Fibroblast of the conjunctiva (primary cell): ENCODE data around the gene GOLGA6L6.
"Not testable (repeated sequence)": the region's sequence is repeated elsewhere in the genome, so short reads cannot be mapped to it uniquely, and the experiment has no call there.

ENCODE experiments used
- DNase-seq: peaks from one replicate; pipeline ENCODE4 v3.0.0-alpha.2; 2010; ENCODE audit warnings: low read depth

The GOLGA6L6 gene, protein sequence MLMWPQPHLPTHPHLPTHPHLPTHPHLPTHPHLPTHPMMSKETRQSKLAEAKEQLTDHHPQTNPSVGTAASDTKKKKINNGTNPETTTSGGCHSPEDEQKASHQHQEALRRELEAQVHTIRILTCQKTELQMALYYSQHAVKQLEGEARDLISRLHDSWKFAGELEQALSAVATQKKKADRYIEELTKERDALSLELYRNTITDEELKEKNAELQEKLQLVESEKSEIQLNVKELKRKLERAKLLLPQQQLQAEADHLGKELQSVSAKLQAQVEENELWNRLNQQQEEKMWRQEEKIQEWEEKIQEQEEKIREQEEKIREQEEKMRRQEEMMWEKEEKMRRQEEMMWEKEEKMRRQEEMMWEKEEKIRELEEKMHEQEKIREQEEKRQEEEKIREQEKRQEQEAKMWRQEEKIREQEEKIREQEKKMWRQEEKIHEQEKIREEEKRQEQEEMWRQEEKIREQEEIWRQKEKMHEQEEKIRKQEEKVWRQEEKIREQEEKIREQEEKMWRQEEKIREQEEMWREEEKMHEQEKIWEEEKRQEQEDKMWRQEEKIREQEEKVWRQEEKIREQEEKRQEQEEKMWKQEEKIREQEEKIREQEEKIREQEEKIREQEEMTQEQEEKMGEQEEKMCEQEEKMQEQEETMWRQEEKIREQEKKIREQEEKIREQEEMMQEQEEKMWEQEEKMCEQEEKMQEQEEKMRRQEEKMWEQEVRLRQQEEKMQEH

DNA sequence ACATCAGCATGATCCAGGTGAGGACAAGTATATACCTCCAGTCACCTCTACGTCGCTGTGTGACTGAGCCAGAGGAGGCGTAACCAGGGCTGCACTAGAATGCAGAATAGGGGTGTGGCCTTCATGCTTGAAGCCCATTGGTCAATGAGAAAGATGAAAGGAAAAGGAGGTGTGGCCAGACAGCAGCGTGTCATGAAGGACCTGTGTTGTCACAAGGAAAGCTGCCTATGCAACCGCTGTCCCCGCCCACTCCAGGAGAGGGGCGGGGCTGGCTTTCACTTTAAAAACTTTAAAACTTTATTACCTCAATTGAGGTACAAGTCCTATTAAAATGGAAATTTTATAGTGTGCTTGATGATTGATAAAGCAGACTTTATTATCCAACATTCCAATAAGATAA, at the start of gene GOLGA6L6:
TSS of gene GOLGA6L6 (minus strand) at position 101 of the 400 bp plus-strand sequence. CDS start at position 10, 91 bp downstream.
- DNase-seq, result not testable (repeated sequence)

DNA sequence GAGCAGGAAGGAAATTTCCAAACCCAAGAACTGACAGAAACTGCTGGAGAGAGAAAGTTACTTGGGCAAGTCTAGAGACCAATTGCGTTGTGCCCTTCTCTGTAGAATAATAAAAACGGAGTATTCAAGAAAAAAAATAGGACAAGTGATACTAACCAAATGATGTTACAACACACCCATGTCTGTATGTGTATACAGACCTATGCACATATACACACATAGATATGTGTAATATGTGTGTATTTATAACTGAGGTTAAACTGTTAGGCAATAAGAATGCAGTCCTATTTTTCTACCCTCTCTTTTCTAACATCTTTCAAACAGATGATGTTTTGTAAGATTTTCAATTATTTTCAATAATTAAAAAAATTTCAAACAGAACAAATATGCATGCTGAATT, 48.5 kb upstream of the GOLGA6L6 start:
- not testable (repeated sequence) for DNase-seq

DNA sequence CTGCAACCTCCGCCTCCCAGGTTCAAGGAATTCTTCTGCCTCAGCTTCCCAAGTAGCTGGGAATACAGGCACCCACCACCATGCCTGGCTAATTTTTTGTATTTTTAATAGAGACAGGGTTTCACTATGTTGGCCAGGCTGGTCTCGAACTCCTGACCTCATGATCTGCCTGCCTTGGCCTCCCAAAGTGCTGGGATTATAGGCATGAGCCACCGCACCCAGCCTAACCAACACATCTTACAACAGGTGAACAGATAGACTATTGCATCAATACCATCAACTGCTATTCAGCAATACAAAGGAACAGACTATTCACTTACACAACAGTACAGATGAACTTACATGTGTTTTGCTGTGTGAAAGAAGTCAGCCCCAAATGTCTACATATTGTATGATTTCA, 45.2 kb upstream of the GOLGA6L6 start:
- DNase-seq, result not testable (repeated sequence)

DNA sequence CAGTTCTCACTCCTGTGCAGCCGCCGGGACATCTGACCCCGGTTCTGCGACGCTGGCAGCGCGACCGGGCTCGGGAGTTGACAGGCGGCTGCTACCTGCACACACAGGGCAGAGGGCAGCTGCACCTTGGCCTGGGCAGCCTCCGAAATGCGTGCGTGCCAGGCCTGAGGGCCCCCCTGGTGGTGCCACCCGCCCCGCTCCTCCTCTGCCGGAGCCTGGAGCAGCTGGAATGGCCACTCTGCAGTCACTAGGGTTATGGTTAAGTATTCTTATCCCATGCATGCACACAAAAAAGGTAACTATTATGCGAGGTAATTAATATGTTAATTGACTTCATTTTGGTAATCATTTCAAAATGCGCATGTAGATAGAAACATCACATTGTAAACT, 41.1 kb upstream of the GOLGA6L6 start:
- DNase-seq, result not testable (repeated sequence)

DNA sequence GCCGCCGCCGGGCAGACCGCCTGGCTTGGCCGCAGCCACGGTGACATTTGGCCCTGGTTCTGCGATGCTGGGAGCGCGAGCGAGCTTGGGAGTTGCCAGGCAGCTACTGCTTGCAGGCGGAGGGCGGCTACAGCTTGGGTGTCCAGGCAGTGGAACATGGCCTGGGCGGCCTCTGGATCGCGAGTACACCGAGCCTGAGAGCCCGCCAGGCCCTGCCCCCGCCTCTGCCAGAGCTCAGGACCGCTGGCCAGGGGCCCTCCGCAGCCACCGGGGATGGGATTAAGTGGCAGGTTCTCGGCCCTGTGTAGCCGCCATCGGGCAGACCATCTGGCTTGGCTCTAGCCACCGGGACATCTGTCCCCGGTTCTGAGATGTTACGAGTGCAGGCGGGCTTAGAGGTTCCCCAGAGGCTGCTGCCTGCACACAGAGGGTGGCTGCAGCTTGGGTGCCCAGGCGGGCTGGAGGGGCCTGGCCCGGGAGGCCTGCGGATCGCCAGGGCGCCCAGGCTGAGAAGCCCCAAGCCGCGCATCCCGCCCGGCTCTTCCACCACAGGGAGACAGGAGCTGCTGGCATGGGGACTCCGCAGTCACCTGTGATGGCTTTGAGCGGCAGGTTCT, 40.6 kb upstream of the GOLGA6L6 start:
- DNase-seq, result not testable (repeated sequence)

DNA sequence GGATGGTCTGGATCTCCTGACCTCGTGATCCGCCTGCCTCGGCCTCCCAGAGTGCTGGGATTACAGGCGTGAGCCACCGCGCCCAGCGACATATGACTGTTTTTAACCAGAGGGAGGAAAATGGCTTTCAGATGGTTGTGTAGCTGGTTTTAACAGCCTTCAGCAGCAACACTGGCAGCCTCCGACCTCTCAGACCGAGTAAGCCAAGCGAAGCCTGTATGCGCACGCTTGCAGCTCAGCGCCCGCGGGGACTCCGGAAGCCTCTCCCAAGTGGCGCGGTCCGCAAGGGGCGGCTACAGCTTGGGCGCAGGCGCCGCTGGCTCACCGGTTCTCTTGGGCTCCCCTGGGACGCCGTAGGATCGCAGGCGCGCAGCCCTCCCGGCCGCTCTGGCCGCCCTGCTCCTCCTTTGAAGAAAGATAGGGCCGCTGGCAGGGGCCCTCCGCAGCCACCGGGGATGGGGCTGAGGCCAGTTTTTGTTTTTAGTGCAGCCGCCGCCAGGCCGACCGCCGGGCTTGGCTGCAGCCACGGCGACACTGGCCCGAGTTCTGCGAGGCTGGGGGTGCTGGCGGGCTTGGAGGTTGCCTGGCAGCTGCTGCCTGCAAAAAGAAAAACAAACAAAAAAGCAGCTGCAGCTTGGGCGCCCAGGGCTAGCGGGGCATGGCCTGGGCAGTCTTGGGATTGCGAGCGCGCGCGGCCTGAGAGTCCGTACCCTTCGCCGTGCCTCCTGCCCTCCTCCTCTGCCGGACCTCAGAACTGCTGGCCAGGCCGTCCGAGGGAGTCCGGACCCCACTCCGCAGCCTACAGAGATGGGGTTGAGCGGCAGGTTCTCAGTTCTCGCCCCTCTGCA, 39.9 kb upstream of the GOLGA6L6 start:
- DNase-seq, result not testable (repeated sequence)

DNA sequence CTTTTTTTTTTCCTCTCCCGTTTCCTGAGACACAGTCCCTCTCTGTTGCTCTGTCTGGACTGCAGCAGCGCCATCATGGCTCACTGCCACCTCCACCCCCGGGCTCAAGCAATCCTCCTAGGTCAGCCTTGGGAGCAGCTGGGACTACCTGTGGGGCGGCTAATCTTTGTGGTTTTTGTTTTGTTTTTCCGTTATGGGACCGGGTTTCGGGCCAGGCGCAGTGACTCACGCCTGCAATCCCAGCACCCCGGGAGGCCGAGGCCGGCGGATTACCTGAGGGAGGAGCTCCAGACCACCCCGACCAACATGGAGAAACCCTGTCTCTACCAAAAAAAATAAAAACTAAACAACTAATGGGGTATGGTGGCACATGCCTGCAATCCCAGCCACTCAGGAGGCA, 38.1 kb upstream of the GOLGA6L6 start:
- DNase-seq, result not testable (repeated sequence)

DNA sequence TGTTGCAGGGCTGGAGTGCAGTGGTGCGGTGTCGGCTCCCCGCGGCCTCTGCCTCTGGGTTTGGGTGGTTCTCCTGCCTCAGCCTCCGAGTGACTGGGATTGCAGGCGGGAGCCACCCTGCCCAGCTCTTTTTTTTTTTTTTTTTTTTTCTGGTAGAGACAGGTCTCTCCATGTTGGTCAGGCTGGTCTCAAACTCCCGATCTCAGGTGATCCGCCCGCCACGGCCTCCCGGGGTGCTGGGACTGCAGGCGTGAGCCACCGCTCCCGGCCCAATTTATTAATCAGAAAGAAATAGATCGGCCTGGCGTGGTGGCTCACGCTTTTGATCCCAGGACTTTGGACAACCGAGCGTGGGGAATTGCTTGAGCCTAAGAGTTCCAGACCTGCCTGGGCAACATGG, 9.7 kb upstream of the GOLGA6L6 start:
- DNase-seq, result not testable (repeated sequence)

DNA sequence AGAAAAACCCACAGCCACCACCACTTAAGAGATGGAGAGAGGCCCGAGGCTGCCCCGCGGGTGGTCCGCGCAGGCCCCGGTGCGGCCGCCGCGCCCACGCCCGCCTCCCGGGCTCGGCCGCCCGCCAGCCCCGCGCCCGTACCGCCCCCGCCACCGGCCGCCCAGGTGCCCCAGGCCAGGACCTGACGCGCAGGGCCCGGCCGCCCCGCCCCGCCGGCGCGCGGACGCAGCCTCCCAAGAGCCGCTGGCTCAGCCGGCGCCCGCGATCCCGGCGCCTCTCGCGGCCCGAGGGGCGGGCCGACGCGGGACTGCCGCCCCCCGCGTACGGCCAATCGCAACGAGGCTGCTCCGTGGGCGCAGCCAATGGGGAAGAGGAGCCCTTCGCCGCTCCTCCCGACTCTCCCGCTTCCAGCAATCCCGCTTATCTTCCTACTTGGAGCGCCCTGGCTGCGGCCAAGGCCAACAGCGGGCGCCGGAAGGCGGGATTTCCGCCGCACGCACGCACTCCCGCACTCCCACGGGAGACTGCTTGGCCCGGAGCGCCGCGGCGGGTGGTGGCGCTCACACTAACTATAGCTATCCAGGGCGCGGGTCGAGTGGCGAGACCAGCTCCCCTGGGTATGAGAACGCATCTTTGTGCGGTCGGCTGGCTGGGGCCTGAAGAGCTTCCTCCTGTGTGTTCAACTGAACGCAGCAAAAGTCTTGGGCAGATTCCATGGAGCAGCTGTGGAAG, 35.5 kb downstream of the GOLGA6L6 start:
- not testable (repeated sequence) for DNase-seq

DNA sequence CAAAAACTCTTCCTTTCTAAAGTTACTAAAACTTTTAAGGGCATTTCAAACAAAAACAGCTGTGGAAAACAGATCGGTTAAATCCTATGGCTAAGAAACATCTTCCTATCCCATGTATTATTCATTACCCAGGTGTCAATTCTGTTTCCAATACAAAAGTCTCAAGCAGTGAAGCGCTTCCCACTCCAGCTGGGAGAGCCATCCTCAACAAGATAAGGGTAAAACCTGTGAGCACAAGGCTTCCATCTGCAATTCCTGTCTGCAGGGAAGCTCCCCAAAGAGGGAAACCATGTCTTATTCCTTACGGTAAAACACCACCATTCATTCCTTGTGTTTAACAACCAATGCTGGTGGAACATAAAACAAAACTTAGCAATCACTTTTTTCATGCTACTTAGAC, 38.8 kb downstream of the GOLGA6L6 start:
- not testable (repeated sequence) for DNase-seq

DNA sequence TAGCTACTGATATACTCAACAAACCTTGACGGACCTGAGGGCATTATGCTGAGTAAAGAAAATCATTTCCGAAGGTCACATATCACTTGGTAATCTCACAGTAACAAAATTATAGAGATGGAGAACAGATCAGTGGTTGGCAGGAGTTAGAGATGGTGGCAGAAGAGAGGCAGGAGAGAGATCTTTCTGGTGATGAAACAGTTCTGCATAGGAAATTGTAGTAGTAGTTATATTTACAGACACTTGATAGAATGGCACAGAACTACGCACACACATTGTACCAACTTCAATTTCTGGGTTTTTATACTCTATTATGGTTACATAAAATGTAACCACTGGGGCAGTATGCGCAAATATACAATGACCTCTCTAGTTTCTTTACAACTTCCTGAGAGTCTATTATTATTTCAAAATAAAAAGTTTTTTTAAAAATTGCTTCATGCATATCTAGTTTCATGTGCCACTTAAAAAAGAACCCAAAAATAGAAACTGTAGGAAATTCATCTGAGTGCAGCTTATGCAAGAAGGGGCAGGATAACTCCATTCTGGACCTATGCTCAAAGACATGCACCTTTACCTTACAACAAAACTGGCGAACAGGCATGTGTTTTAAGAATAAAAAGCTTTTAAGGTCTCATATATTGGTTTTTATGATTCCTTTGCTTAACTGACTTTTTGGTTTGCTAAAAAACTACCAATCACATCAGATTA, 39.9 kb downstream of the GOLGA6L6 start:
- not testable (repeated sequence) for DNase-seq

DNA sequence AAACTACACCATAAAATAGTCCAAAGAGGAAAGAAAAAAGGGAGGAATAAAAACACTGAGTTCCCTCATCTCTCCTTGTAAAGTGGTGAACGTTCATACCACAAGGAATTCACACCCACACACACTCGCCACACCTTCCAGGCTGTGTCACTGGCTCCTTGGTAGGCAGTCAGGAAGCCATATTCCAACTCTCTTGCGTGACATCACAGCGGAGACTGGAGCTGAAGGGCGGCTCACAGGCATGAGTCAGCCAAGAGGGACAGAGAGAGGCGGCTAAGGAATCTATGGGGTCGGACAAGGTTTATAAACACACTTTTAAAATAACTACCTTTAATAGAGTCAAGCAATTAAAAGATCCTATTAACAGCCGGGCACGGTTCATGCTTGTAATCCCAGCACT, 43.8 kb downstream of the GOLGA6L6 start:
- not testable (repeated sequence) for DNase-seq

DNA sequence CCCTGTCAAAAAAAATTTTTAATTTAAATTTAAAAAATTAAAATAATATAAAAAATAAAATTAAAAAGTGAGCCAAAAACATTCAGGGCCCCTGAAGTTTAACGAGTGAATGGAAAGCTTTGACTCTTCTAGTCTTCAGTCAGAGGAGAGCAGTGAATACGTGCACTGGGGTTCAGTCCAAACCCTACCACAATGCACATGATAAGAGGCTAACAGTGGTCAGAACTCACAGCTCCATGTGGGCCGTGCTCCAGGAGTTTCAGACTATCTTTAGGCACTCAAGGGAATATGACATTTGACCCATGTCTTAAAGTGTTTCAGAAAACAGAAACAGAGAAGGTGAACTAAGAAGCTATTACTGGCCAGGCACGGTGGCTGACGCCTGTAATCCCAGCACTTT, 48.6 kb downstream of the GOLGA6L6 start:
- DNase-seq, result not testable (repeated sequence)

DNA sequence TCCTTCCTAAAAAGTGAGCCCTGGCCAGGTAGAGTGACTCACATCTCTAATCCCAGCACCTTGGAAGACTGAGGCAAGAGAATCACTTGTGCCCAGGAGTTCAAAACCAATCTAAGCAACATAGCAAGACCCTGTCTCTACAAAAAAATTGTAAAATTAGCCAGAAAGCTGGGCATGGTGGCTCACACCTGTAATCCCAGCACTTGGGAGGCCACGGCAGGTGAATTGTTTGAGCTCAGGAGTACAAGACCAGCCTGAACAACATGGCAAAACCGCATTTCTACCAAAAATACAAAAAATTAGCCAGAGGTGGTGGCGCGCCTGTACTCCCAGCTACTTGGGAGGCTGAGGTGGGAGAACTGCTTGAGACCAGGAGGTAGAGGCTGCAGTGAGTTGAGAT, 49.0 kb downstream of the GOLGA6L6 start:
- not testable (repeated sequence) for DNase-seq

DNA sequence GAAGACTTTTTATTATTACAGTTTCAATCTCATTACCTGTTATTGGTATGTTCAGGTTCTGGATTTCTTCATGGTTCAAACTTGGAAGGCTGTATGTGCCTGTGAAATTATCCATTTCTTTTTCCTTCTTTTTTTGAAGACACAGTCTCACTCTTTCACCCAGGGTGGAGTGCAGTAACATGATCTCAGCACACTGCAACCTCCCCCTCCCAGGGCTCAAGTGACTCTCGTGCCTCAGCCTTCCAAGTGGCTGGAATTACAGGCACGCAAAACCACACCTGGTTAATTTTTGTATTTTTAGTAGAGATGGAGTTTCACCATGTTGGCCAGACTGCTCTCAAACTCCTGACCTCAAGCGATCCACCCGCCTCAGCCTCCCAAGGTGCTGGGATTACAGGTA, 52.3 kb downstream of the GOLGA6L6 start:
- DNase-seq, result not testable (repeated sequence)
